ENCODE measurements around the gene ZDHHC11B.
"Not testable (repeated sequence)": the region's sequence is repeated elsewhere in the genome, so short reads cannot be mapped to it uniquely, and the experiment has no call there.

ZDHHC11B gene

DNA sequence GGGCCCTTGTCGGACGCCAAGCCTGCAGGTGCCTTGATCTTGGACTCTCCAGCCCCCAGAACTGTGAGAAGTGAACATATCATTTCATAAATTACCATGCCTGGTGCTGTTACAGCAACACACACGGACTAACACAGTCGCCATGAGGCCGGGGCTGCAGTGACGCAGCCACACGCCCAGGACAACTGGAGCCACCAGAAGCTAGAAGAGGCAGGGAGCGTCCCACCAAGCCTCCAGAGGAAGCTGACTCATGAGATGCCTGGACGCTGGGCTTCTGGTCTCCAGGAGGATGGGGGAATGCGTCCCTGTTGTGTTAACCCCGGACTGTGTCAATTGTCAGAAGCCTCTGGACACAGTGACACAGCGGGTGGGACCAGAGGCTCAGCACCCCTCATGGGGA is 97.6 kb downstream of the ZDHHC11B start:
- not testable (repeated sequence) for DNase-seq (ENCODE audit: low read depth in 3 of 3, low spot score in 1 of 3)

DNA sequence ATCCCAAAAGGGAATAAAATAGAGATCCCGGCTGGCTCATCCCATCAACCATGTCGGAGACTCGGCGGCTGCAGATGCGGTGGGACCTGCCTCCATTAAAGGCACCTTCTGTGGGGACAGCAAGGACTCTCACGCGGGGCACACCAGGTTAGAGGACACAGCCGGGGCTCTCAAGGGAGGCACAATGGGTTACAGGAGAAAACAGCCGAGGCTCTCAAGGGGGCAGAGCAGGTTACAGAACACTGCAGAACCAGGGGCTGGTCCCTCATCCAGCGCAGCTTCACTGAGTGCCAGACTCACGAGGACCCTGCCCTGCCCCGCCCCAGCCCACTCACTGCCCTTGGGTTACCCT is 98.4 kb downstream of the ZDHHC11B start:
- not testable (repeated sequence) for DNase-seq (ENCODE audit: low read depth in 3 of 3, low spot score in 1 of 3)

DNA sequence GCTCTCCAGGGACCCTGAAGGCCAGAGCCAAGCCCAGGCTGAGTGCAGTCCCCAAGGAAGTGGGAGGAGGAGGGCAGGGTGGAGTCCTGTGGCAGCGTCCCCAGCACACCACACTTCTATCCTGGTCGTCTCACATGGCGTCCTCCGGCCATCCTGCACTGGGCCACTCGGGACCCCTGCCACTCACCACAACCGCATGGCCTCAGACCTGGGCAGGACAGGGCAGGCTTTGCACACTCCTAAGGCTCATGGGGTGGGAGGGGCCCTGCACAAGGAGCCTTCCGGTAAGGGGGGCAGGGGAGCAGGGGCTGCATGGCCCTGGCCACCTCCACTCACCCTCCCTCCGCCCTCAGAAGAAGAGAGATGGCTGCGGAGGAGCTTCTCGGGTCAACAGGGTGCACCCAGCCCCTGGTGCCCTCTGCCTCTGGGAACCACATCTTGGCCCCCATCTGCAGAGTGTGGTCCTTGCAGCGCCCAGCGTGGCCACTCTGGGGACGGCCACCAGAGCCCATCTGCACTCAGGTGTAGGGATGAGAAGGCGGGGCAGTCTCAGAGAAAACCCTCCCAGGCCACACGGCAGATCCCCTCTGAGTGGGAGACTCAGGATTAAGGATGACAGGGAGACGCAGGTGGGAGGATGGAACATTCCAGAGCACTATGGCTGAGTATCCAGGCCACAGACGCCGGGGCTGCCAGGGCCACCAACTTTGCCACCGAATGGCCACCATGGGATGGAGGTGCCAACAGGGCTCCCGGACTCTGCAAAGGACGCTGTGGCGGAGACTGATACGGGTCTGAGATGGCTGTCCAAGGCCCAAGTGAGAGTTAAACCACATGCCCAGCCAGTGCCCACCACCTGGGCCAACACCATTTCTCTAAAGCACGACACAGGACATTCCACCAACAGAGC is 99.0 kb downstream of the ZDHHC11B start:
- no peak for DNase-seq (ENCODE audit: low read depth in 3 of 3, low spot score in 1 of 3)

DNA sequence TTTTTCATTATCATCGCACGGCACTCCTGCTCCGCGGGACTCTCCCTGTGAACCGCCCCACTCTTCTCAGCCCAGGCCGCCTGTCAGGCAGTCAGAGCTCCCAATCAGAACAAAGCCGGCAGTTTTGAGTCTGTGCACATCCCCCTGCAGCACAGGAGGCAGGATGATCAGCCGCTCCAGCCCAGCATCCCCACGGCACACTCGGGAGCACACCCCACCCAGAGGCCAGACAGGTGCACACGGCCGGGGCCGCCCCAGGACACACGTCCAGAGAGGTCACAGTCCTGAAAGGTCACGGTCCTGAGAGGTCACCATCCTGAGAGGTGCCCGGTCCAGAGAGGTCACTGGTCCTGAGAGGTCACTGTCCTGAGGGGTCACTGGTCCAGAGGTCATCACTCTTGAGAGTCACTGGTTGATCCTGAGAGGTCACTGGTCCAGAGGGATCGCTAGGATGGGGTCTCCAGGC is 99.7 kb downstream of the ZDHHC11B start:
- DNase-seq (ENCODE audit: low read depth in 3 of 3, low spot score in 1 of 3), result no peak

DNA sequence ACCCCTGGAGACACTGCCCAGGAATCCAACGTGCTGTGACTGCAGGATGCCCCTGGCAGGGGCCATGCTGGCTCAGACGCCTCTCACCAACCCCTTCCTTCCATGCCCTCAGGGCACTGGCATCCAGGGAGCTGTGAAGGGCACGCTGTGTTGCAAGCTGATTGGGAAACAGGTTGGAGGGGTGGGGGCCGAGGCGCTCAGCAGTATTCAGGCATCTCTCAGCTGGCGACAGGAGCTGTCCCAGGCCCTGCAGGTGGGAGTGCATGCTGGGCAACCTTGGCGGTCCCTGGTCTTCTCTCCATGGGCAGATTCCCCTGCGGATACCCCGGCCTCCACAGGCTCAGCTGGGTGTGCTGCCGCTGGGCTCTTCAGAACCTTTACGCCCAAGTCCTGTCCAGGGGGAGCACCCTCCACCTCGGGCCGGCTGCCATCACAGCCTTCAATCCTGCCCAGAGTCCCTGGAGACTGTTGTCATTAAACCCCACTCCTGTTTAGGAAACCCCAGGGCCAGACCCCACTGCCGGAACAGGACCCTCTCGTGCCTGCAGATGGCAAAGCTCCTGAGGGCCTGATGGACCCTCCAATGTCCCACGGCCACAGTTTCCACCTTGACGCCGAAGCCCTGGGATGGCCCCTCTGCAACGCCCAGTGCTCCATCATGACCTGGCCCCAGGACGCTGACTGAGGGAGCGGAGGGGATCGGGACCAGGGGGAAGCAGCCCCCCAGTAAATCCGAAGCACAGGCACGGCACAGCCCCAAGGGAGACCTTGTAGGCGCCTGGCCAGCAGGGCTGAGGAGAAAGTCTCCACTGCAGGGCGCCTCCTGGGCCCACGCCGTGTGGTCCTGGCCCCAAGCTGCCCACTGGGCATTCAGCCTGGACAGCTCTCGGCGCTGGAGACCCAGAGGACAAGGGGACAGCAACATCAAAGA is 100.7 kb downstream of the ZDHHC11B start:
- DNase-seq (ENCODE audit: low read depth in 3 of 3, low spot score in 1 of 3), result no peak

DNA sequence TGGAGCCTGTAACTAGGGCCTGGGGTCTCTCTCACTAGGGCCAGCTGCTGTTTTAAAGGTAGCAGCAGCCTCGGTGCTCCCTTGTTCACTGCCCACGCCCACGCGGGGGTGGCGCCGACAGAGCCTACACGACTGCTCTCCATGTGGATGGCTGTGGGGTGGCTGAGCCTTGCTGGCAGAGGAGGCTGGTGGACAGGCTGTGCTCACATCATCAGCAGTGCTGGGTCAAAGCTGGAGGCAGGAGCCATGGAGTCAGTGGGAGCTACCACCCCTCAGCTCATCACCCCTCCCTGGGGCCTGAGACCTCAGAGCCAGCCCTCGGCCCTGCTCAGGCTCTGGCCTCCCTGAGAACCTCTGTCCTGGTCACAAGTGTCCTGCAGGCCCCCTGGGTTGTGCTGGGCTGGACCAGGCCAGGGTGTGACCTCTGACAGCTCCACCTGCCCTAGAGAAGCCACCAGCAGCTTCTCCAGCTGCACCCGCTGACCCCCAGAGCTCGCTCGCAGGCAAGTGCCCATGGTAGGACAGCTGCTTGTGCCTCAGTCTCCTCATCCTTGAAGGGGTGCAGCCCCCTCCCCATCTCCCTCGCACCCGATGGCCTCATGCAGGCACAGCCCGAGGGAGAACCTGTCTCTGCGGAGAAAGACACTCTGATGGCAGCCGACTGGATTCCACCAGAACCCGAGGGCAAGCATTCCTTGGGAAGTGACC is 101.7 kb downstream of the ZDHHC11B start:
- not testable (repeated sequence) for DNase-seq (ENCODE audit: low read depth in 3 of 3, low spot score in 1 of 3)

DNA sequence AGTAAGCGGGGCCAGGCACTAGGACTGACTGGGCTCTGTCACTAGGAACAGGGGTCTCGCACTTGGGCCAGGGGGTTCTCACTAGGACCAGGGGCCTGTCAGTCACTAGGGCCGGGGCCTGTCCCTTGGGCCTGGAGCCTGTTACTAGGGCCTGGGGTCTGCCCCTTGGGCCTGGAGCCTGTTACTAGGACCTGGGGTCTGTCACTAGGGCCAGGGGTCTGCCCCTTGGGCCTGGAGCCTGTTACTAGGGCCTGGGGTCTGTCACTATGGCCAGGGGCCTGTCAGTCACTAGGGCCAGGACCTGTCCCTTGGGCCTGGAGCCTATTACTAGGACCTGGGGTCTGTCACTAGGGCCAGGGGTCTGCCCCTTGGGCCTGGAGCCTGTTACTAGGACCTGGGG is 102.3 kb downstream of the ZDHHC11B start:
- not testable (repeated sequence) for DNase-seq (ENCODE audit: low read depth in 3 of 3, low spot score in 1 of 3)

DNA sequence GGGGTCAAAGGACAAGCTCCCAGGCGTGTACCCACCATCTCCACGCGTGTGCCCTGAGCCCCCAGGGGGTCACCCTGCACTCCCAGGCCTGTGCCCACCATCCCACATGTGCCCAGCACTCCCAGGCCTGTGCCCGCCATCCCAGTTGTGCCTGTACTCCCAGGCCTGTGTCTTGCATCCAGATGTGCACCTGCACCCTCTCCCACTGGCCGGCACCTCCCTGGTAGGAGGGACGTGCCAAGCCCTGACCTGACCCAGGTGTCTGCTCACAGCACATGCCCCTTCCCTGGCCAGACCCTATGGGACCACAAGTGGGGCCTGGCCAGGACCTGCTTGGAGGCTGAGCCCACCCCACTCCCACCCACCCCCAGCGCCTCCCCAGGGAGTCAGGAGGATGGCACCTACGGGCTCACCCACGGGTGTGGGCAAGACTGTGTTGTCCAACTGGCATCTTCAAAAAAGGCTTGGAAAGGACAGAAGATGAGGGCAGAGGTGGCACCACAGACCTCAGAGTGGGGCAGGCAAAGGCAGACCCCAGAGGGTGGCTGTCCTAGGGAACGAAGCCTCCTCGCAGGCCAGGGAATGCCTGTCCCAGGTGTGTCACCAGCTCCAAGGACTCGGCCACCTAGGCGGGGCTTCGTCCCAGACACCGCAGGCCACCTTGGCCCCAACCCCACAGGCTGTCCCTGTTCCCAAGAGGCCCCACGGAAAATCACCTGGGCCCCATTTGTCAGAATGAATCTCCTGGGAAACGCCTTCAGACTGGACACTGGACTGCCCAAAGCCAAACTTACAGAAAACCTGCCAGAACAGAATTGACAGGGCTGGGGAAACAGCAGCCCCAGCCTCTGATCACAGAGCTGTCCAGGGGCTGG is 103.0 kb downstream of the ZDHHC11B start:
- not testable (repeated sequence) for DNase-seq (ENCODE audit: low read depth in 3 of 3, low spot score in 1 of 3)

DNA sequence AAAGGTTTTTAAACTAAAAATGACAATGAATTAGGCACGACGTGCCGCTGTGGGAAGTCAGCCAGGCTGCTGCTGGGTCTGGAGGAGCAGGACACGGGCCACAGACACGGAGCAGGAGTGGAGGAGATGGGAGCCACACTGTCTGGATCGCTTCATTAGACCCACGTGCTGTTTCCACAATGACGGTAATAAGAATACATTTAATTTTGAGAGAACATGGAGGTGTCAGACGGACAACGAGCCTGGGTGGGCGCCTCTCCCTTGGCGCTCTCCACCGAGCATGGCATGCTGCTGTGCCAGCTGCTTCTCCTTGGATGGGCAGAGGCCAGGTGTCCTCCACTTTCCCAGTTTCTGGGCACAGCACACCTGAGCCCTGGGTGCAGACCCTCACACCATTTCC is 103.7 kb downstream of the ZDHHC11B start:
- not testable (repeated sequence) for DNase-seq (ENCODE audit: low read depth in 3 of 3, low spot score in 1 of 3)

DNA sequence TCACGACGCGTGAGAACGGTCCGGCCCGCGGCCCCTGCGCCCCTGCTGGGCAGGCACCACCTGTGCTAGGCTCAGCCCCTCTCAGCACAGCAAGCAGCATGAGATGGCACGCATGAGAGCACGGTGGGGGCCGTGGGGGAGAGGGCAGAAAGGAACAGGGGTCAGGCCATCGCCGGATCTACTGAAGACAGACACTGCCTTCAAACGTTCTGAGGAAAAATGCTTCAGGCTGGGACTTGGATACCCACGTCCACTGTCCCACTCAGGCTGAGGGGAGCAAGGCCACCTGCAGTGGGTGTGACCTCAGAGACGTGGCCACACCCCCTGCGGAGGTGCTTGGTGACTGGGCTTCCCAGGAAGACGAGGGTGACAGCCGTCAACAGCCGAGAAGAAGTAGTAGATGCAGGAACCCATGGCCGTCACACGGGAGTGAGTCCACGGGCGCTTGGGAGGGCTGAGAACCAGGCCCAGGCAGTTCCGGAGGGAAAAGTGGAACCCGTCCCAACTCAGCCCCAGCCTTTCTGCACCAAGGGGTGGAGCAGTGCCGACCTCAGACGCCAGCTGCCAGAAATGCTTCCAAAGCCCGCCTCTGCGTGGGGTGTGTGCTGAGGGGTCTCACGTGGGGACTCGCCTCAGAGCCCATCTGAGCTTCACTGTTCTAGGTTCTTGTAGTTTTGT is 104.3 kb downstream of the ZDHHC11B start:
- not testable (repeated sequence) for DNase-seq (ENCODE audit: low read depth in 3 of 3, low spot score in 1 of 3)

DNA sequence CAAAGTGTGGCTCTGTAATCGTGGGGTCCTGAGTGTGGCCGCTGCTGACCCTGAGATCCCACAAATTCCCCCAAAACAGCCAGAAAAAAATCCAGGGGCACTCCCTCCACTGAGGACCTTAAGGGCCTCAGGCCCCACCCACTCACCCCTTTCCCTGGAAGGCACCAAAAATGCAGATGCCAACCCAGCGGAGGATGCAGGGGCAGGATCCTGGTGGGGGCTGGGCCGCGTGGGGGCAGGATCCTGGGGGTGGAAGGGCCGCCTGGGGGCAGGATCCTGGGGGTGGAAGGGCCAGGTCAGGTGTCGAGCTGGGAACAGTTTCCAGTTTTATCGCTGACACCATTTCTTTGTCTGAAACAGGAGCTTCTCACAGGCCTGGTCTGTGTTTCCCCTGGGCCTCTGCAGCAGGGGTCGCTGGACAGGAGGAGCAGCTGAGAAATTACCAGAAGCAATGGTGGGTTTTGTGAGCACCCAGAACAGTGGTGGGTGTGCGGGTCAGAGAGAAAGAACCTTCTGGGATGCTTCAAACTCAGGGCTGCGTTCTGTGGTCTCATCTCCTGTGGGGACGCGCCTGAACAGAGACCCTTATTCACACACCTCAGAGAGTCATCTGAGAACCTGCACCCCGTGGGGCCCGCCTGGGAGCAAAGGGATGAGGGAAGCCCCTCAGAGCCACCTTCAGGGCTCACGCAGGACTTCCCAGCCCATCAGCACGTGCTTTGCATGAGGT is 105.2 kb downstream of the ZDHHC11B start:
- DNase-seq (ENCODE audit: low read depth in 3 of 3, low spot score in 1 of 3), result not testable (repeated sequence)

DNA sequence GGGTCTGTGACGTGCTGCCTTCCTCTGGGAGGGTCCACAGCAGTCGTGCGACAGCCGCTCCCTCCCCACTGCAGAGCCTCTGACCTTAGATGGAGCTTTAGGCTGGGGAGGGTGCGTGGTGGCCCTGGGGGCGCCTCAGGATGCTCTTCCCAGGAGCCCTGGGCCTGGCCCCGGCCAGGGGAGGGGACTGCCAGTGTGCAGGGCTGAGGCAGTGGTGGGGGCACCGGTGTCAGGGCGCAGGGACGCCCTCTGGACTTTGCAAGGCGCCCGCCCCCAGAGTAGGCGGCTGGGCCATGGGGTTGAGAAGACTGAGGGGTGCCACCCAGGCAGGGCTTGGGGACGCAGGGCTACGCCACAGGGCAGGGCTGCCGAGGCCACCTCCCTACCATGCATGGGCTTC is 106.0 kb downstream of the ZDHHC11B start:
- DNase-seq (ENCODE audit: low read depth in 3 of 3, low spot score in 1 of 3), result not testable (repeated sequence)

DNA sequence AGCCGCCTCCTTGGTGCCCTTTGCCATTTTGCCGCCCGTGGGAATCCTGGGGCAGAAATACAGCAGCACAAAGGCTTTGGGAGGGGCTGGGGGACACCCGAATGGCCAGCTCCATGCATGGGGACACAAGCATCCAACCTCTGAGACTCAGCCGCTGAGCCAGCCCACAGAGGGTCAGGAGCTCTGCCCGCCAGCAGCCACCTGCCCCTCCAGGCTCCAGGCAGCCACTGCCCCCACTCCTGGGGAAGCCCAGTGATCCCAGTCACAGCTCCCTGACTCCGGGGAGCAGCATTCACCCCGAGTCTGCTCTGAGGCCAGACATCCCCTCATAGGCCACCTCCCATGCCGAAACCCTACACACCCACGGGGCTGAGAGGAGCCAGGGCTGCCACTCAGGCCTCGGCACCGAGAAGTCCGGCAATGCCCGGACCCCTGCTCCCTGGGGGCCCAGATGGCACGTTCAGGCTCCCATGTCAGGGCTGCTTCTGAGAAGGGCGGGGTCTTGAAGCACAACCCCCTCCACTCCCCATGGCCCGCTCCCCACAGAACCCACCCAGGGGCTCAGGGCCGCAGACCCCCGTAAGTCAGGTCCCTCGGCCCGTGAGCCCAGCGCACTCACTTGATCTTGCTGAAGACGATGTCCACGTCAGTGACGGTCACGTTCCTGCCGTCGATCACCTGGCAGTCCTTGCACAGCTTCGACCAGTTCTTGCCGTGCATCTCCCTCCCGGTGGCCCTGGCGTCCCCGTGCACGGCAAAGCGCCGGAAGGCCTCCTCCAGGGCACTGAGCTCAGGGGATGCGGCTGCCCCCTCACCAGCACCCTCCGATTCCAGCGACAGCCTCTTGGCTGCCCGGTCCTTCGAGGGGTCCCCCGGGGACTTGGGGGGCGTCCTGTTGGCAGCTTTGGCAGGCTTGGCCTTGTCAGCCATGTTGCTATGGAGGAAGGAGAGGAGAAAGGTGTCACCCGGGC is 107.1 kb downstream of the ZDHHC11B start:
- no peak for DNase-seq (ENCODE audit: low read depth in 3 of 3, low spot score in 1 of 3)

DNA sequence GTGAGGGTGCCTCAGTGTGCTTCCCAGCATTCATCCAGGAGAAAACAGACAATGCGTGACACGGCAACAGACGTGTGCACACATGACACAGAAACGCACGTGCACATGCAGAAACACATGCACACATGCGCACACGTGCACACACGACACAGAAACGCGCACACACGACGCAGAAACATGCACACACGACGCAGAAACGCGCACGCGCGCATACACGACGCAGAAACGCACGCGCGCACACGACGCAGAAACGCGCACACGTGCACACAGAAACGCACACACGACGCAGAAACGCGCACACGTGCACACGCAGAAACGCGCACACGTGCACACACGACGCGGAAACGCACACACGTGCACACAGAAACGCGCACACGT is 107.8 kb downstream of the ZDHHC11B start:
- no peak for DNase-seq (ENCODE audit: low read depth in 3 of 3, low spot score in 1 of 3)

DNA sequence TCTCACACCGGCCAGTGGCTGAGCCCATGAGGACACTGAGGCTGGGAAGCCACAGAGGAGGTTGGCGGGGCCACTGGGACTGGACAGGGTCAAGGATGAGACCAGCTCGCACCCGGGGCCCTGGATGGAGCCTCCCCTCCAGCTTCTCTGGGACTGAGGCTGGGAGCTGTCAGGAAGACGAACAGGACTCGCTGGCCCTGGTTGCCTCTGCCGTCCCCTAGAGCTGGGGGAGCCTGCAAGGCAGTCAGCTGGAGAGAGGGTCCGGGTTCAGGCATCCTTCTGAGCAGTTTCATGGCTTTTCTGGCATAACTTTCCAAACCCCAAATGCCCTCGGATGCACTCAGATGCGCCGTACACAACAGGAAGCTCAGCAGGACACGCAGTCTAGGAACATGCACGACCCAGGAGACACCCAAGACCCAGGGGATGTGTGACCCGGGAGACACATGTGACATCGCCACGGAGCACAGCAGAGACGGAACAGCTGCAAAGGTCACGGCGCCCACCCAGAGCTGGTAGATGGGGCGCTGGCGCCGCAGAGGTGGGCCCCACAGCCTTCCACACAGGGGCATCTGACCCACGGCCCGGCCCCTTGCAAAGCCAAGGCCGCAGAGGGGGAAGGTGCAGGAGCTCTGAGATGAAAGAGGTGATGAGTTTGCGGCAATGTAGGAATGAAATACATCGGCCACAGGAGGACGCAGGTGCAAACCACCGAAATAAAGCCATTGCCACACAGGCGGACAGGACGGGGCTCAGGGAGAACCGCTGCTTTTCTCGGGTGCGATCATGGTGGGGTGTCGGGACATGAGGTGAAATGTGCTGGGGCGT is 108.4 kb downstream of the ZDHHC11B start:
- DNase-seq (ENCODE audit: low read depth in 3 of 3, low spot score in 1 of 3), result no peak

DNA sequence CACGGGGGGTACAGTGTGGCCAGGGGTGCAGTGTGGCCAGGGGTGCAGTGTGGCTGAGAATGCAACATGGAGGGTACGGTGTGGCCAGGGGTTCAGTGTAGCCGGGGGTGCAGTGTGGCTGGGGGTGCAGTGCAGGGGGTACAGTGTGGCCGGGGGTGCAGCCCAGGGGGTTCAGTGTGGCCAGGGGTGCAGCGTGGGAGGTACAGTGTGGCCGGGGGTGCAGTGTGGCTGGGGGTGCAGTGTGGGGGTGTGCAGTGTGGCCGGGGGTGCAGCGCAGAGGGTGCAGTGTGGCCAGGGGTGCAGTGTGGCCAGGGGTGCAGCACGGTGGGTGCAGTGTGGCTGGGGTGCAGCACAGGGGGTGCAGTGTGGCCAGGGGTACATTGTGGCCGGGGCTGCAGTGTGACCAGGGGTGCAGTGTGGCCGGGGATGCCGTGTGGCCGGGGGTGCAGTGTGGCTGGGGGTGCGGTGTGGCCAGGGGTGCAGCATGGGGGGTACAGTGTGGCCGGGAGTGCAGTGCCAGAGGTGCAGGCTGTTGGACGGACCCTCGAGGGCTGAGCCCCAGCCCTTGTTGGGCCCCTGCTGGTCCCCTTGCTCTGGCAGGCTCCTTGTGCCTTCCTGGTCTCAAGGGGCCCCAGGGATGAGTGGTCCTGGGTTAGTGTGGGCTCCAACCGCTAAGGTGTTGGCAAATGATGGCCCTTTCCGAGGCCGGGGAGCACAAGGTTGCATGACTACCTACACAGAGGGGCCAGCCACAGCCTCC is 109.2 kb downstream of the ZDHHC11B start:
- no peak for DNase-seq (ENCODE audit: low read depth in 3 of 3, low spot score in 1 of 3)
